OCI-LY7 (cell line): ENCODE measurements around the gene FAM227A.

Experiments used
- CTCF ChIP-seq: fragments of 200-600 bp; sonication (generic); conservative IDR thresholded peaks from 2 replicates; pipeline ENCODE4 v1.5.1; 2014; ENCODE audit warnings: mild to moderate bottlenecking, antibody characterized with exemption, low read length, moderate library complexity, mixed read lengths
- EZH2phosphoT487 ChIP-seq: fragments of 200-600 bp; sonication (generic); IDR thresholded peaks from 2 replicates; pipeline ENCODE4 v1.6.1; 2018; ENCODE audit warnings: low read depth, borderline replicate concordance, mild to moderate bottlenecking, mixed run types, antibody characterized with exemption, low read length, moderate library complexity, mixed read lengths

GRCh38 chr22:38649841-38650522, 6.2 kb downstream of the FAM227A start:
- TF ChIP-seq CTCF, result no peak
- TF ChIP-seq EZH2phosphoT487, result no peak
